ENCODE measurements around the gene AP4B1.

- TF ChIP-seq NR2C2 (CRISPR knock-in tag; IDR thresholded peaks at IDR 0.05) (no peak), SP1 (CRISPR knock-in tag; conservative IDR thresholded peaks at IDR 0.05) (no peak), CTCF (IDR thresholded peaks at IDR 0.05) (no peak), USF1 (CRISPR knock-in tag; IDR thresholded peaks at IDR 0.05) (no peak), FOXJ3 (CRISPR knock-in tag; IDR thresholded peaks at IDR 0.05; ENCODE audit: borderline replicate concordance) (no peak), E2F4 (CRISPR knock-in tag; IDR thresholded peaks at IDR 0.05; ENCODE audit: borderline replicate concordance, low read depth) (no peak), ESRRA (CRISPR knock-in tag; IDR thresholded peaks at IDR 0.05; ENCODE audit: borderline replicate concordance) (no peak), MLX (CRISPR knock-in tag; IDR thresholded peaks at IDR 0.05) (no peak), FOXP4 (CRISPR knock-in tag; IDR thresholded peaks at IDR 0.05) (no peak), TP53 (CRISPR knock-in tag; IDR thresholded peaks at IDR 0.05) (no peak), NFYB (CRISPR knock-in tag; conservative IDR thresholded peaks at IDR 0.05; ENCODE audit: low read depth) (no peak), ERG (CRISPR knock-in tag; IDR thresholded peaks at IDR 0.05) (no peak), ZNF219 (CRISPR knock-in tag; IDR thresholded peaks at IDR 0.05; ENCODE audit: borderline replicate concordance) (no peak), USF2 (CRISPR knock-in tag; IDR thresholded peaks at IDR 0.05) (no peak)
Measured at GRCh38 chr1:113875714-113876113, 28.9 kb downstream of the AP4B1 start.
